ENCODE data around the gene SH2B3. TPM values are rescaled to one million over a fixed set of nuclear protein-coding genes. Genes with fewer than 3 reads are reported as not detected.
"Not testable (repeated sequence)": the region's sequence is repeated elsewhere in the genome, so short reads cannot be mapped to it uniquely, and the experiment has no call there.

SH2B3 gene
- total and polyA plus RNA-seq, 7 experiments from 2014 or later: 3.5 to 71.4 (median 19.7) TPM

DNA sequence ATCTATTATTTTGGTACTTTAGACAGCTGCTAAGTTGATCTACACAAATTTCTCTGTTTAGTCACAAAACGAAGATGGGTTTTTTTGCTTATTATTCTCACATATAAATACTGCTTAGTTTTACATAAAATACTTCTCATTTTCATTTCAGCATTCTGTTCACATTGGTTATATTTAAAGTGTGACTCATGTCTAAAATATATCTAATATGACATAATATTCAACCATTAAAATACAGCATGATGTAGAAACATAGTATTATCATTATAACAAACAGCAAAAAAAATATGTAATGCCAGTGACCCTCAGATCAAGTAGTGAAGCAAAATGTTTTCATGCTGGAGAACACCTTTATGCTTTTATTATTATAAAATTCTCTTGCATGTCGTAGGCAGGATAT, 63.7 kb downstream of the SH2B3 start:
- Mint-ChIP-seq H3K4me1 (peaks cover 0 to 7% (median 5%) of the 10 kb centered on the region in 7 donors), H3K27me3 (no peaks in the 10 kb centered on the region), H3K27ac (no peak overlapping the region), H3K4me3 (no peak overlapping the region), H3K9me3 (no peaks in the 10 kb centered on the region), H3K36me3 (peaks cover 3 to 38% (median 13%) of the 10 kb centered on the region in 5 donors)
- no peak for DNase-seq
- no peak for ATAC-seq
- Histone ChIP-seq H3K36me3 (ENCODE audit: control insufficient read depth in 2 of 3, insufficient read depth in 3 of 3, low read length in 3 of 3) (peaks cover 0 to 44% (median 6%) of the 10 kb centered on the region in 3 experiments), H3K9me3 (ENCODE audit: control insufficient read depth in 2 of 3, low read length in 3 of 3) (no peaks in the 10 kb centered on the region), H3K4me1 (ENCODE audit: control insufficient read depth in 2 of 2, insufficient read depth in 2 of 2, low read length in 2 of 2) (no peaks in the 10 kb centered on the region), H3K4me3 (ENCODE audit: low read length) (no peak overlapping the region), H3K27me3 (ENCODE audit: control insufficient read depth in 2 of 2, insufficient read depth in 2 of 2, low read length in 2 of 2) (no peaks in the 10 kb centered on the region), H3K27ac (ENCODE audit: low read depth, low read length) (no peak overlapping the region)
- ChIA-PET CTCF (no interaction called here), POLR2A (no interaction called here)
- intact Hi-C loops (cut with micrococcal nuclease): no loop called here

DNA sequence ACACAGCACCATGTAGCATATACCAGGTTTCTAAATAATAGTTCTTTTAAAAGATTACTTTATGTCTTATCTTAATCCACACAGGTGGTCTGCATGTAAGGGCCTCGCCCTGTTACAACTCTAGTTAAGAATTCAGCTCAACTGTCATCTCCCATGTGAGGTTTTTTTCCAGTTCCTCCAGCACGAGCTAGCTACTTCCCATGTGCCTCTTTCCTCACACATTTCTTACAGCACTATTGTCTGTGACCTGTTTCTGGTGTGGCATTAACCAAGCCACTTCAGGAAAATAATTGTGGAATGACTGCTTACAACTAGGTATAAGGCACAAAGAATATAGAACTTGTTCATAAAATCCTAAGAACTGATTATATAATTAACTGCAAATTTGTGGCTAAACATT, 65.5 kb downstream of the SH2B3 start:
- POLR2A ChIA-PET: no interaction called here
- Mint-ChIP-seq H3K4me3 (no peak overlapping the region), H3K36me3 (peaks cover 3 to 44% (median 13%) of the 10 kb centered on the region in 5 donors), H3K4me1 (peaks cover 0 to 7% (median 5%) of the 10 kb centered on the region in 7 donors), H3K27ac (no peak overlapping the region), H3K27me3 (no peaks in the 10 kb centered on the region), H3K9me3 (no peaks in the 10 kb centered on the region)
- no peak for DNase-seq
- Histone ChIP-seq H3K9me3 (ENCODE audit: control insufficient read depth in 2 of 3, low read length in 3 of 3) (no peaks in the 10 kb centered on the region), H3K4me3 (ENCODE audit: low read length) (no peak overlapping the region), H3K4me1 (ENCODE audit: control insufficient read depth in 2 of 2, insufficient read depth in 2 of 2, low read length in 2 of 2) (no peaks in the 10 kb centered on the region), H3K36me3 (ENCODE audit: control insufficient read depth in 2 of 3, insufficient read depth in 3 of 3, low read length in 3 of 3) (peaks cover 0 to 45% (median 6%) of the 10 kb centered on the region in 3 experiments), H3K27ac (ENCODE audit: low read depth, low read length) (no peak overlapping the region), H3K27me3 (ENCODE audit: control insufficient read depth in 2 of 2, insufficient read depth in 2 of 2, low read length in 2 of 2) (no peaks in the 10 kb centered on the region)
- CTCF ChIA-PET: interaction anchor here (0.6 to 1.5 kb wide), 2 partner anchors 26 to 75 kb away, joined by 3 read pairs; no protein-coding TSS in a partner anchor
- intact Hi-C loops (cut with micrococcal nuclease): no loop called here
- ATAC-seq: no peak

DNA sequence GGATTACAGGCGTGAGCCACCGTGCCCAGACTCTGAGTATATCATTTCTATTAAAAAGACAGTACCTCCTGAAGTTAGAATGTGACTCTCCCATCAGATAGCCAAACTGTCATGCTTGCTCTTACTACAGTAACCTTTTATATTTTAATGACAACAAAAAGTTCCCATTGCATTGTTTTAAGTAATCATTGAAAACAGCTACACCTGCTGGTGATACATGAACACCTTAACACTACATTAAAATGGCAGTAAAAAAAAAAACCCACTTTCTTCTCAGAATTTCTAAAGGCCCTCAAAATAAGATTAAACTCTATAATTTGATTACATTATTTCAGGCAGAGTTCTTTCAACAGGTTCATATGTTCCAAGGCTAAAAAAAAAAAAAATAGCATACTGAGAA, 76.7 kb downstream of the SH2B3 start:
- peak in 2 of 9 donors; percentile 4 to 15 for DNase-seq
- no peaks in the 10 kb centered on the region for H3K4me1 ChIP-seq (ENCODE audit: control insufficient read depth in 2 of 2, insufficient read depth in 2 of 2, low read length in 2 of 2)
- Mint-ChIP-seq H3K27me3 (no peaks in the 10 kb centered on the region), H3K9me3 (no peaks in the 10 kb centered on the region), H3K4me3 (no peak overlapping the region), H3K4me1 (no peaks in the 10 kb centered on the region), H3K36me3 (peaks cover 10 to 36% (median 16%) of the 10 kb centered on the region in 5 donors), H3K27ac (peak overlapping the region in 1 of 9 donors; percentile 70)
- POLR2A ChIA-PET: no interaction called here
- ATAC-seq: no peak
- no peak overlapping the region for H3K4me3 ChIP-seq (ENCODE audit: low read length)
- no peaks in the 10 kb centered on the region for H3K27me3 ChIP-seq (ENCODE audit: control insufficient read depth in 2 of 2, insufficient read depth in 2 of 2, low read length in 2 of 2)
- CTCF ChIA-PET: no interaction called here
- peaks cover 14 to 48% (median 17%) of the 10 kb centered on the region in 3 experiments for H3K36me3 ChIP-seq (ENCODE audit: control insufficient read depth in 2 of 3, insufficient read depth in 3 of 3, low read length in 3 of 3)
- no peaks in the 10 kb centered on the region for H3K9me3 ChIP-seq (ENCODE audit: control insufficient read depth in 2 of 3, low read length in 3 of 3)
- intact Hi-C loops (cut with micrococcal nuclease): loop anchor here (1.0 kb wide), 1 partner anchor 85 kb away; no protein-coding TSS in a partner anchor
- H3K27ac ChIP-seq (ENCODE audit: low read depth, low read length): no peak overlapping the region

DNA sequence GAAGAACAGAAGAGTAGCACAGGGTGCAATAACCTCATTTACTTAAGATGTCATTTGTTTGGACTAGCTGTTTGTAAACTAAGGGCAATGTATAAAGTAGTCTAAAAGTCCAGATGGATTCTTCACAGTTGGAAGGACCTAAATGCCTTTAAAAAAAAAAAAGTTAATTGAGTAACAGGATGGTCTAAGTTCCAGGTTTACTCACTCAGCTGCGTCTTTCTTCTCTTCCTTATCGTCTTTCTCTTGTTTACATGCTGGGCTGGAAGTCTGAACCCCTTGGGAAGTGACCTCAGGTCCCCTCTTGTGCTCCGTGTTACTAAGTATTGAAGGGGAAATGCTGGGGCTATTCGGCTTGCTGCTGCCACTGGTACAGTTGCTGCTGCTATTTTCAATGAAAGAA, 82.5 kb downstream of the SH2B3 start:
- ChIA-PET CTCF (interaction anchor here (0.6 kb wide), 1 partner anchor 51 kb away, joined by 4 read pairs; no protein-coding TSS in a partner anchor), POLR2A (interaction anchor here (0.7 kb wide), 1 partner anchor 591 kb away, joined by 5 read pairs; no protein-coding TSS in a partner anchor)
- H3K27me3 ChIP-seq (ENCODE audit: control insufficient read depth in 2 of 2, insufficient read depth in 2 of 2, low read length in 2 of 2): no peaks in the 10 kb centered on the region
- Mint-ChIP-seq H3K4me3 (no peak overlapping the region), H3K27me3 (no peaks in the 10 kb centered on the region), H3K4me1 (no peaks in the 10 kb centered on the region), H3K27ac (no peak overlapping the region), H3K9me3 (no peaks in the 10 kb centered on the region), H3K36me3 (peaks cover 9 to 53% (median 24%) of the 10 kb centered on the region in 5 donors)
- H3K36me3 ChIP-seq (ENCODE audit: control insufficient read depth in 2 of 3, insufficient read depth in 3 of 3, low read length in 3 of 3): peaks cover 14 to 67% (median 20%) of the 10 kb centered on the region in 3 experiments
- no peak overlapping the region for H3K4me3 ChIP-seq (ENCODE audit: low read length)
- DNase-seq: no peak
- no peaks in the 10 kb centered on the region for H3K9me3 ChIP-seq (ENCODE audit: control insufficient read depth in 2 of 3, low read length in 3 of 3)
- ATAC-seq: no peak
- intact Hi-C loops (cut with micrococcal nuclease): no loop called here
- H3K27ac ChIP-seq (ENCODE audit: low read depth, low read length): no peak overlapping the region
- no peaks in the 10 kb centered on the region for H3K4me1 ChIP-seq (ENCODE audit: control insufficient read depth in 2 of 2, insufficient read depth in 2 of 2, low read length in 2 of 2)

DNA sequence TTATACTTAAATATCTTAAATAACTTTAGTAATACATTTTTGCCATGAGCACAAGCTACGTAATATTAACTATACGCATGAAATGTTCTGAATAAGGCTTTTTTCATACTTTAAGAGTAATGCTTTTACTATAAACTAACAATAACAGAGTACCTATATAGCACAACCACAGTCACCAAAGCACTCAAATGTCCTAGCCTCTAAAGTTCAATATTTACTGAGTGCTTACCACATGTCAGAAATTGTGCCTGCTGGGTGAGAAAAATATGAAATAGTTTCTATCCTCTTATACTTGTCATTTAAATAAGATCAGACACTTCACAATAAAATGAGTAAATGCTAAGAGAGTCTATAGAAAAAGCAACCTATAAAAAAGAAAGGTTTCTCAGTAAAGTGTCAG, 83.1 kb downstream of the SH2B3 start:
- no peak for ATAC-seq
- CTCF ChIA-PET: interaction anchor here (0.6 kb wide), 1 partner anchor 51 kb away, joined by 4 read pairs; no protein-coding TSS in a partner anchor
- no peaks in the 10 kb centered on the region for H3K27me3 Mint-ChIP-seq

DNA sequence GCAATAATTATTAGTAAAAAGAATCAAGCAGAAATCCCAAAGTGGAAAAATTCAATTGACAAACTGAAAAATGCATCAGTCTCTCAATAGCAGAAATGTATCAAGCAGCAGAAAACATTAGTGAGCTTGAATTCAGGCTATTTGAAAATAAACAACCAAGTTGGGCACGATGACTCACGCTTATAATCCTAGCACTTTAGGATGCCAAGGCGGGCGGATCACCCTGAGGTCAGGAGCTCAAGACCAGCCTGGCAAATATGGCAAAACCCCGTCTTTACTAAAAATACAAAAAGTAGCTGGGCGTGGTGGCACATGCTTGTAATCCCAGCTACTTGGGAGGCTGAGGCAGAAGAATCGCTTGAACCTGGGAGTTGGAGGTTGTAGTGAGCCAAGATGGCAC, 87.3 kb downstream of the SH2B3 start:
- H3K4me3 Mint-ChIP-seq; CTCF ChIA-PET; intact Hi-C loops (cut with micrococcal nuclease); H3K27me3 Mint-ChIP-seq; H3K27ac ChIP-seq (ENCODE audit: low read depth, low read length); ATAC-seq; H3K27me3 ChIP-seq (ENCODE audit: control insufficient read depth in 2 of 2, insufficient read depth in 2 of 2, low read length in 2 of 2); H3K9me3 Mint-ChIP-seq; H3K9me3 ChIP-seq (ENCODE audit: control insufficient read depth in 2 of 3, low read length in 3 of 3); DNase-seq; H3K4me1 Mint-ChIP-seq; H3K4me1 ChIP-seq (ENCODE audit: control insufficient read depth in 2 of 2, insufficient read depth in 2 of 2, low read length in 2 of 2); H3K4me3 ChIP-seq (ENCODE audit: low read length); H3K27ac Mint-ChIP-seq: not testable (repeated sequence)
- H3K36me3 ChIP-seq (ENCODE audit: control insufficient read depth in 2 of 3, insufficient read depth in 3 of 3, low read length in 3 of 3): peaks cover 0 to 37% (median 3%) of the 10 kb centered on the region in 3 experiments
- peaks cover 12 to 51% (median 23%) of the 10 kb centered on the region in 5 donors for H3K36me3 Mint-ChIP-seq
- POLR2A ChIA-PET: interaction anchor here (0.6 kb wide), 1 partner anchor 8 kb away, joined by 4 read pairs; no protein-coding TSS in a partner anchor

More for the DNA sequence above, 83.1 kb downstream of the SH2B3 start:
- Mint-ChIP-seq H3K4me1 (no peaks in the 10 kb centered on the region), H3K27ac (no peak overlapping the region), H3K36me3 (peaks cover 10 to 48% (median 25%) of the 10 kb centered on the region in 5 donors), H3K9me3 (no peaks in the 10 kb centered on the region), H3K4me3 (no peak overlapping the region)
- Histone ChIP-seq H3K36me3 (ENCODE audit: control insufficient read depth in 2 of 3, insufficient read depth in 3 of 3, low read length in 3 of 3) (peaks cover 14 to 62% (median 18%) of the 10 kb centered on the region in 3 experiments), H3K27me3 (ENCODE audit: control insufficient read depth in 2 of 2, insufficient read depth in 2 of 2, low read length in 2 of 2) (no peaks in the 10 kb centered on the region), H3K27ac (ENCODE audit: low read depth, low read length) (no peak overlapping the region), H3K9me3 (ENCODE audit: control insufficient read depth in 2 of 3, low read length in 3 of 3) (no peaks in the 10 kb centered on the region), H3K4me3 (ENCODE audit: low read length) (no peak overlapping the region), H3K4me1 (ENCODE audit: control insufficient read depth in 2 of 2, insufficient read depth in 2 of 2, low read length in 2 of 2) (no peaks in the 10 kb centered on the region)
- no peak for DNase-seq
- intact Hi-C loops (cut with micrococcal nuclease): no loop called here
- POLR2A ChIA-PET: interaction anchor here (0.6 to 0.7 kb wide), 2 partner anchors 193 to 592 kb away, joined by 4 to 5 read pairs; no protein-coding TSS in a partner anchor

DNA sequence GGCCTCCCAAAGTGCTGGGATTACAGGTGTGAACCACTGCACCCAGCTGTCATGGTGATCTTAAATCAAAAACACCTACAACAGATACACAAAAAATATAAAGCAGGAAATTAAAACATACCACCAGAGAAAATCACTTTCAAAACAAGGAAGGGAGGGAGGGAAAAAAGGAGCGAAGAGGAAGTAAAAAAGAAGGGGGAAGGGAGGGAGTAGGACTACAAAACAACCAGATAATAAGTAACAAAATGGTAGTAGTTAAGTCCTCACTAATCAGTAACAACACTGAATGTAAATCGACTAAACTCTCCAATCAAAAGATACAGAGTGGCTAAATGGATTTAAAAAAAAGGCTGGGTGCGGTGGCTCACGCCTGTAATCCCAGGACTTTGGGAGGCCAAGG, 89.0 kb downstream of the SH2B3 start:
- Mint-ChIP-seq H3K27me3 (no peaks in the 10 kb centered on the region), H3K4me1 (peaks cover 0 to 9% (median 0%) of the 10 kb centered on the region in 7 donors), H3K36me3 (peaks cover 6 to 56% (median 24%) of the 10 kb centered on the region in 5 donors), H3K4me3 (no peak overlapping the region), H3K27ac (peak overlapping the region in 1 of 9 donors; percentile 72), H3K9me3 (no peaks in the 10 kb centered on the region)
- no peaks in the 10 kb centered on the region for H3K4me1 ChIP-seq (ENCODE audit: control insufficient read depth in 2 of 2, insufficient read depth in 2 of 2, low read length in 2 of 2)
- POLR2A ChIA-PET: no interaction called here
- DNase-seq: no peak
- H3K4me3 ChIP-seq (ENCODE audit: low read length): no peak overlapping the region
- H3K9me3 ChIP-seq (ENCODE audit: control insufficient read depth in 2 of 3, low read length in 3 of 3): no peaks in the 10 kb centered on the region
- H3K36me3 ChIP-seq (ENCODE audit: control insufficient read depth in 2 of 3, insufficient read depth in 3 of 3, low read length in 3 of 3): peaks cover 0 to 30% (median 3%) of the 10 kb centered on the region in 3 experiments
- H3K27me3 ChIP-seq (ENCODE audit: control insufficient read depth in 2 of 2, insufficient read depth in 2 of 2, low read length in 2 of 2): no peaks in the 10 kb centered on the region
- intact Hi-C loops (cut with micrococcal nuclease): no loop called here
- ATAC-seq: no peak
- CTCF ChIA-PET: interaction anchor here (0.7 kb wide), 1 partner anchor 404 kb away, joined by 5 read pairs; no protein-coding TSS in a partner anchor
- no peak overlapping the region for H3K27ac ChIP-seq (ENCODE audit: low read depth, low read length)
